Measurements from ENCODE around the gene PTPRD.

PTPRD gene

GRCh38 chr9:9753266-9753665 lies 859.5 kb downstream of the PTPRD start:
- no peak for DNase-seq (ENCODE audit: low read depth)

- no peak for DNase-seq (ENCODE audit: low read depth)
These were observed 860.1 kb downstream of the PTPRD start for GRCh38 chr9:9752722-9753121.

GRCh38 chr9:9751996-9752395 lies 860.8 kb downstream of the PTPRD start:
- DNase-seq (ENCODE audit: low read depth) = no peak

GRCh38 chr9:9750719-9751118 lies 862.1 kb downstream of the PTPRD start:
- no peak for DNase-seq (ENCODE audit: low read depth)

- no peak for DNase-seq (ENCODE audit: low read depth)
These were observed 863.2 kb downstream of the PTPRD start for GRCh38 chr9:9749591-9749990.

- no peak for DNase-seq (ENCODE audit: low read depth)
These were observed 865.0 kb downstream of the PTPRD start for GRCh38 chr9:9747787-9748186.

GRCh38 chr9:9746826-9747225 lies 866.0 kb downstream of the PTPRD start:
- DNase-seq (ENCODE audit: low read depth) = no peak

- DNase-seq (ENCODE audit: low read depth) = no peak
These were observed 869.0 kb downstream of the PTPRD start for GRCh38 chr9:9743822-9744221.

GRCh38 chr9:9730174-9730573 lies 882.6 kb downstream of the PTPRD start:
- DNase-seq (ENCODE audit: low read depth) = no peak

GRCh38 chr9:9729082-9729481 lies 883.7 kb downstream of the PTPRD start:
- DNase-seq (ENCODE audit: low read depth) = no peak

- DNase-seq (ENCODE audit: low read depth) = no peak
These were observed 893.3 kb downstream of the PTPRD start for GRCh38 chr9:9719373-9720112.

GRCh38 chr9:9718691-9719090 lies 894.1 kb downstream of the PTPRD start:
- no peak for DNase-seq (ENCODE audit: low read depth)

GRCh38 chr9:9679433-9679832 lies 933.4 kb downstream of the PTPRD start:
- no peak for DNase-seq (ENCODE audit: low read depth)

- no peak for DNase-seq (ENCODE audit: low read depth)
These were observed 938.3 kb downstream of the PTPRD start for GRCh38 chr9:9674461-9674860.

GRCh38 chr9:9670454-9670853 lies 942.3 kb downstream of the PTPRD start:
- no peak for DNase-seq (ENCODE audit: low read depth)

- DNase-seq (ENCODE audit: low read depth) = no peak
These were observed 967.8 kb downstream of the PTPRD start for GRCh38 chr9:9645006-9645405.

GRCh38 chr9:9631284-9631683 lies 981.5 kb downstream of the PTPRD start:
- no peak for DNase-seq (ENCODE audit: low read depth)

- DNase-seq (ENCODE audit: low read depth) = no peak
These were observed 987.6 kb downstream of the PTPRD start for GRCh38 chr9:9625248-9625647.

- DNase-seq (ENCODE audit: low read depth) = no peak
These were observed 989.3 kb downstream of the PTPRD start for GRCh38 chr9:9623506-9623905.

GRCh38 chr9:9621355-9621940 lies 991.4 kb downstream of the PTPRD start:
- DNase-seq (ENCODE audit: low read depth) = no peak

GRCh38 chr9:9620736-9621135 lies 992.1 kb downstream of the PTPRD start:
- DNase-seq (ENCODE audit: low read depth) = no peak

- no peak for DNase-seq (ENCODE audit: low read depth)
These were observed 997.7 kb downstream of the PTPRD start for GRCh38 chr9:9615086-9615485.

GRCh38 chr9:9614607-9615006 lies 998.2 kb downstream of the PTPRD start:
- no peak for DNase-seq (ENCODE audit: low read depth)

GRCh38 chr9:9612755-9613154 lies 1000.0 kb downstream of the PTPRD start:
- DNase-seq (ENCODE audit: low read depth) = no peak

Data from GM04504 (cell line).